ENCODE results near the gene PLK4.
"Not testable (repeated sequence)": the region's sequence is repeated elsewhere in the genome, so short reads cannot be mapped to it uniquely, and the experiment has no call there.

Gene PLK4

GRCh38 chr4:127880763-127881562 is at the start of gene PLK4:
TSS of gene PLK4 (plus strand) at chr4:127880893. CDS start at chr4:127881135, 242 bp downstream.
- peak; percentile 47 to 93 (median 86) for DNase-seq

DNA sequence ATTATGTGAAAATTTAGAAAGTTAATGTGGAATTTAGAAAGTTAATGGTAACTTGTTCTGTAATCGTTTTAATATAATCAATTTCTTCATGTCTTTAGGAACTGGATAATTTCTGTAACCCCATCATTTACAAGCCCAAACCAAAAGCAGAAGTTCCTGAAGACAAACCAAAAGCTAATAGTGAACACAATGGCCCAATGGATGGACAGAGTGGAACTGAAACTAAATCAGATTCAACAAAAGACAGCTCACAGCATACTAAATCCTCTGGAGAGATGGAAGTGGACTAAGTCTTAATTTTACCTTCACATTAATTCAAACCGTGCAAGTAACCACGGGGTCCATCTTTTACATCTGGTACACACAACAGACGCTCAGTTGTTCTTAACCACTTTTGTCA is 48.1 kb upstream of the PLK4 start:
- DNase-seq = no peak

GRCh38 chr4:127843704-127844600 is 36.7 kb upstream of the PLK4 start:
- DNase-seq = no peak

- DNase-seq = no peak
Observed at GRCh38 chr4:127844601-127845116, 36.0 kb upstream of the PLK4 start.

DNA sequence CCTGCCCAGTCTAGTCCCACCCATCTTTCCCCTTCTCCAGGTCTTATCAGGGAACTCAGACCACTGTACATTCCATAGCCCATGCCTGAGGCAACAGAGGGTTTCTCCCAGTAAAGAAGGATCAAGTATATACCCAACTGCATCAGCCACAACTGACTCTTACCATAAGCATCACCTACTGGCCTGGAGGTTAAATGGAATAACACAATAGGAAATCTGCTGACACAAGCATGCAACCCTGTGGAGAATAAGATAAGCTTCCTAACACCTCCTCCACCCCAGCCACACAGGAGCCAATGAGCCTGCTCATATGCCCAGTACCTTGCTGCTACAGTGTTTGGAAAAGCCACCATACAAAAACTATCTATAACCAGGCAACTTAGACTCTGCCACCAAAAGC is 34.6 kb upstream of the PLK4 start:
- DNase-seq = no peak

DNA sequence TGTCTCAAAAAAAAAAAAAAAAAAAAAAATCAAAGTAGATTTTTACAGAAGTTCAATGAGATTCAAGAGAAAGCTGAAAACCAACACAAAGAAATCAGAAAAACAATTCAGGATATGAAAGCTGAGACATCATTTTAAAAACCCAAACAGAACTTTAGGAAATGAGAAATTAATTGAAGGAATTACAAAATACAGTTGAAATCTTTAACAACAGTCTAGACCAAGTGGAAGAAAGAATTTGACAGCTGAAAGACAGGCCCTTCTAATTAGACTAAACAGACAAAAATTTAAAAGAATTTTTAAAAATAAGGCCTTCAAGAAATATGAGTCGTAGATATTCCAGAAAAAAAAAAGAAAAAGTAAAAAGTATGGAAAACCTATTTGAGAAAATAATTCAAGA is 33.9 kb upstream of the PLK4 start:
- DNase-seq = no peak

DNA sequence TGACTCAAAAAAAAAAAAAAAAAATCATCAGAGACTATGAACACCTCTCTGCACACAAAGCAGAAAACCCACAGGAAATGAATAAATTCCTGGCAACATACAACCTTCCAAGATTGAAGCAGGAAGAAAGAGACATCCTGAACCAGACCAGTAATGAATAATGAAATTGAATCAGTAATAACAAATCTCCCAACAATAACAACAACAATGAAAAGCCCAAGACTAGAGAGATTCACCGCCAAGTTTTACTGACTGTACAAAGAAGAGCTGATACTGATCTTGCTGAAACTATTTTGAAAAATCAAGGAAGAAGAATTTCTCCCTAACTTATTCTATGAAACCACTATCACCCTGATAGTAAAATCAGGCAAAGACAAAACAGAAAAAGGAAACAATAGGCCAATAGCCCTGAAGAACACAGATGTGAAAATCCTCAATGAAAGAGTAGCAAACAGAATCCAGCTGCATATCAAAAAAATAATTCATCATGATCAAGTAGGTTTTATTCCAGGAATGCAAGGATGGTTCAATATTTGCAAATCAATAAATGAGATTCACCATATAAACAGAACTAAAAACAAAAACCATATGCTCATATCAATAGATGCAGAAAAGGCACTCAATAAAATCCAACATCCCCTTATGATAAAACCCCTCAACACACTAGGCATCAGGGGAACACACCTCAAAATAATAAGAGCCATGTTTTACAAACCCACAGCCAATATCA is 31.0 kb upstream of the PLK4 start:
- DNase-seq = no peak

DNA sequence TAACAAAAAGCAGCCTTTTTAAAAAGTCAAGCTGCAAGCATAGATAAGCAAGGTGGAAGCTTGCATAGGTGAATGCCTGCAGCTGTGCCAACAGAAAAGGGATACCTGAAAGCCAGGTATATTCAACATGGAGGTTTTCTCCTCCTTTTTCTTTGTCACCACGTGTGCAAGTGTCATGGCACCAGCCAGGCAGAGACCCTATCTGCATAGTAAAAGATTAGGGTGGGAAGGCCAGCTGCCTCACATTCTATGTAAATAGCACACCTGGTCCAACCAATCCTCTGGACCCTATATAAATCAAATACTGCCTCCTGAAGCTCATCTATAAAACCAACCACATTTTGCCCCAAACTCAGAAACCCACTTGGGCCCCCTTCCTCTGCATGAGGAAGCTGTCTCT is 28.0 kb upstream of the PLK4 start:
- DNase-seq = no peak

GRCh38 chr4:127856196-127856812 is 24.4 kb upstream of the PLK4 start:
- no peak for DNase-seq

GRCh38 chr4:127856813-127857447 is 23.8 kb upstream of the PLK4 start:
- DNase-seq = peak in 1 of 14 donors; percentile 2

DNA sequence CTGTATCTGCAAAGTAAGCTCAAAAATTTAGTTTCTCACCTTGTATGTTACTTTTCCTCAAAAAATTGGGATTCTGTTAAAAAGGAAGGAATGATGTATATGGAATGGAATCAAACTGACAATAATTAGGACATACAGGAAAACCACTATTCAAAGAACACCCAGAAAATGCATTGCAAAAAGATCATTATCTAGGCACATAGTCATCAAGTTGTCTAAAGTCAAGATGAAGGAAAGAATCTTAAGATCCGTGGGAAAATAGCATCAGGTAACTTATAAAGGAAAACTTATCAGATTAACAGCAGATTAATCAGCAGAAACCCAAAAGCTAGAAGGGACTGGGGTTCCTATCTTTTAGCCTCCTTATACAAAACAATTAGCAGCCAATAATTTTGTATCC is 23.1 kb upstream of the PLK4 start:
- DNase-seq = no peak

DNA sequence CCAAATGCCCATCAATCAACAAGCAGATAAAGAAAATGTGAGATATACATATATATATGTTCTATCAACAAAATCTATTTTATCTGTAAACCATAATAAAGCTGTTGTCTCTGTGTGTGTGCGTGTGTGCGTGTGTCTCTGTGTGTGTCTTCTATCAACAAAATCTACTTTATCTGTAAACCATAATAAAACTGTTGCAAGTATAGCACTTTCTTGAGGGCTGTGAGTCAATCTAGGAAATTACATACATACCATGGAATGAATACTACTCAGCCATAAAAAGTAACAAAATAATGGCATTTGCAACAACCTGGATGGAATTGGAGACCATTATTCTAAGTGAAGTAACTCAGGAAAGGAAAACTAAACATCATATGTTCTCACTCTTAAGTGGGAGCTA is 12.5 kb upstream of the PLK4 start:
- DNase-seq = no peak

DNA sequence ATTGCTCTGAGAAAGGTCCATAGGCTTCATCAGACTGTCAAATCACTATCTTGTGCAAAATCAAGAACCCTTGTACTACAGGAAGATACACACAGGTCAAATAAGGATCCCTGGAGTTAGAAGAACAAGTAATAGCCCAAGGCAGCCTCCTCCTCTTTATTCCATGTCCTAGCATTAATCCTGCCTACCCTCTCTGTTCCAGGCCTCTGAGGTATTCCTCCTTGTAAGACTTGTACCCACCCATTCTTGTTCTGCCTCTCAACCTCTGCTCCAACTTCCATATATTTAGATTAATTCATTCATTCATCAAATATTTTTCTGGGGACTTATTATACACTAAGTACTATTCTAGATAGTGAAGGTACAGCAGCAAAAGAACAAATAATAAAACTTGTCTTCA is 10.4 kb upstream of the PLK4 start:
- no peak for DNase-seq

- peak in 1 of 14 donors; percentile 19 for DNase-seq
Observed at GRCh38 chr4:127870688-127871087, 10.0 kb upstream of the PLK4 start.

GRCh38 chr4:127875791-127876190 is 4.9 kb upstream of the PLK4 start:
- no peak for DNase-seq

GRCh38 chr4:127881563-127881864 is 821 bp downstream of the PLK4 start:
- DNase-seq = no peak

DNA sequence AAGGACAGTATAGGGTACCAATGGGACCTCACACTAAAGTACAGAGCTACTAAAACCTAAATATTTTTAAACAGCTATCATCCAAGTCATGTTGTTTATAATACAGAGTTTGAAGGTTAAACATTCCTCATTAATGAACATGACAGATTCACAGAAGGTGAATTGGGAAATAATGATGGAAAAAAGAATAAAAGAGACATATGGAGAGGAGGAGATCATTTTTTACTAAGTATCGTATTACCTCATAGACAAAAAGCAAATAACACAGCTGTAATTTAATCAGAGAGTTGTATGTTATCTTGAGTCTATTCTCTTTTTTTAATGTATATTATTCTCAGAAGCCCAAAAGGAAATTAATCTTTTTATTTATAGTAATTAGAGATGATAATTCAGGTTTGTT is 7.9 kb downstream of the PLK4 start:
- no peak for DNase-seq

DNA sequence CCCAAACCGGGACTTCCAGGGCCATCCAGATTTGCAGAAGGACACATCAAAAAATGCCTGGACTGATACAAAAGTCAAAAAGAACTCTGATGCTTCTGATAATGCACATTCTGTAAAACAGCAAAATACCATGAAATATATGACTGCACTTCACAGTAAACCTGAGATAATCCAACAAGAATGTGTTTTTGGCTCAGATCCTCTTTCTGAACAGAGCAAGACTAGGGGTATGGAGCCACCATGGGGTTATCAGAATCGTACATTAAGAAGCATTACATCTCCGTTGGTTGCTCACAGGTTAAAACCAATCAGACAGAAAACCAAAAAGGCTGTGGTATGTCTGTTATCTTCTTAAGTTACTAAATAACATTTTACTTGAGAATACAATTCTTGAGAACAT is 9.2 kb downstream of the PLK4 start:
- no peak for DNase-seq

GRCh38 chr4:127896069-127896468 is 15.4 kb downstream of the PLK4 start:
- no peak for DNase-seq

- DNase-seq = no peak
Observed at GRCh38 chr4:127896528-127896927, 15.8 kb downstream of the PLK4 start.

DNA sequence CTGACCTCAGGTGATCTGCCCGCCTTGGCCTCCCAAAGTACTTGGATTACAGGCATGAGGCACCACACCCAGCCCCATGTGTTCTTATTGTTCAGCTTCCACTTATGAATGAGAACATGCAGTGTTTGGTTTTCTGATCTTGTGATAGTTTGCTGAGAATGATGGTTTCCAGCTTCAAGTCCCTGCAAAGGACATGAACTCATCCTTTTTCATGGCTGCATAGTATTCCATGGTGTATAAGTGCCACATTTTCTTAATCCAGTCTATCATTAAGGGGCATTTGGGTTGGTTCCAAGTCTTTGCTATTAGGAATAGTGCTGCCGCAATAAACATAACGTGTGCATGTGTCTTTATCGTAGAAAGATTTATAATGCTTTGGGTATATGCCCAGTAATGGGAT is 19.0 kb downstream of the PLK4 start:
- DNase-seq = not testable (repeated sequence)

GRCh38 chr4:127905029-127905428 is 24.3 kb downstream of the PLK4 start:
- DNase-seq = no peak
